Nephron (organoid): Measurements from ENCODE around the gene ILDR1.

Source experiments
- H3K27ac Mint-ChIP-seq, 3 experiments: 2 replicates each; pipeline ENCODE4 v1.8.0; 2020; ENCODE audit warnings: mixed read lengths in 3 of 3, mild to moderate bottlenecking in 2 of 3, moderate library complexity in 1 of 3
- H3K27me3 Mint-ChIP-seq: 2 replicates; pipeline ENCODE4 v1.8.0; 2021; ENCODE audit warnings: low read depth, mild to moderate bottlenecking, moderate library complexity, mixed read lengths
- H3K36me3 Mint-ChIP-seq: 2 replicates; pipeline ENCODE4 v1.8.0; 2020; ENCODE audit warnings: low read depth, mixed read lengths
- H3K4me1 Mint-ChIP-seq: 2 replicates; pipeline ENCODE4 v1.8.0; 2020; ENCODE audit warnings: mixed read lengths
- H3K4me3 Mint-ChIP-seq, 3 experiments: 2 replicates each; pipeline ENCODE4 v1.8.0; 2020; ENCODE audit warnings: mild to moderate bottlenecking in 3 of 3, mixed read lengths in 3 of 3, moderate library complexity in 2 of 3
- H3K9me3 Mint-ChIP-seq: 2 replicates; pipeline ENCODE4 v1.8.0; 2020; ENCODE audit warnings: mixed read lengths
- TF ChIP-seq, protein P1 (sequence below), 3 experiments: fragments of 200-600 bp; sonication (generic); IDR thresholded peaks; one replicate each; pipeline ENCODE4 v1.5.0; 2021; ENCODE audit warnings: antibody characterized with exemption in 3 of 3; ENCODE audit not compliant: unreplicated experiment in 3 of 3

ILDR1 gene

DNA sequence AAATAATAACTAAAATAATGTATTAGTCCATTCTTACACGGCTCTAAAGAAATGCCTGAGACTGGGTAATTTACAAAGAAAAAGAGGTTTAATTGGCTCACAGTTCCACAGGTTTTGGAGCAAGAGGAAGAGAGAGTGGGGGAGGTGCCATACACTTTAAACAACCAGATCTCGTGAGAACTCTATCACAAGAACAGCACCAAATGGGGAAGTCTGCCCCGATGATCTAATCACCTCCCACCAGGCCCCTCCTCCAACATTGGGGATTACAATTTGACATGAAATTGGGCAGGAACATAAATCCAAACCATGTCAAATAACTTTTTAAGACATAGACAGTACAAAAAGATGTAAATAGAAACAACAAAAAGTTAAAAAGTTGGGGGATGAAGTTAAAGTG, 63.2 kb downstream of the ILDR1 start:
- no peaks in the 10 kb centered on the region for H3K4me1 Mint-ChIP-seq
- H3K36me3 Mint-ChIP-seq: no peaks in the 10 kb centered on the region
- TF ChIP-seq, protein P1, sequence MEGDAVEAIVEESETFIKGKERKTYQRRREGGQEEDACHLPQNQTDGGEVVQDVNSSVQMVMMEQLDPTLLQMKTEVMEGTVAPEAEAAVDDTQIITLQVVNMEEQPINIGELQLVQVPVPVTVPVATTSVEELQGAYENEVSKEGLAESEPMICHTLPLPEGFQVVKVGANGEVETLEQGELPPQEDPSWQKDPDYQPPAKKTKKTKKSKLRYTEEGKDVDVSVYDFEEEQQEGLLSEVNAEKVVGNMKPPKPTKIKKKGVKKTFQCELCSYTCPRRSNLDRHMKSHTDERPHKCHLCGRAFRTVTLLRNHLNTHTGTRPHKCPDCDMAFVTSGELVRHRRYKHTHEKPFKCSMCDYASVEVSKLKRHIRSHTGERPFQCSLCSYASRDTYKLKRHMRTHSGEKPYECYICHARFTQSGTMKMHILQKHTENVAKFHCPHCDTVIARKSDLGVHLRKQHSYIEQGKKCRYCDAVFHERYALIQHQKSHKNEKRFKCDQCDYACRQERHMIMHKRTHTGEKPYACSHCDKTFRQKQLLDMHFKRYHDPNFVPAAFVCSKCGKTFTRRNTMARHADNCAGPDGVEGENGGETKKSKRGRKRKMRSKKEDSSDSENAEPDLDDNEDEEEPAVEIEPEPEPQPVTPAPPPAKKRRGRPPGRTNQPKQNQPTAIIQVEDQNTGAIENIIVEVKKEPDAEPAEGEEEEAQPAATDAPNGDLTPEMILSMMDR (IDR thresholded peaks at IDR 0.05; ENCODE audit: unreplicated experiment in 3 of 3): no peak
- peaks cover 3% of the 10 kb centered on the region for H3K27me3 Mint-ChIP-seq
- H3K27ac Mint-ChIP-seq: no peak overlapping the region
- no peaks in the 10 kb centered on the region for H3K9me3 Mint-ChIP-seq
- H3K4me3 Mint-ChIP-seq: no peak overlapping the region

DNA sequence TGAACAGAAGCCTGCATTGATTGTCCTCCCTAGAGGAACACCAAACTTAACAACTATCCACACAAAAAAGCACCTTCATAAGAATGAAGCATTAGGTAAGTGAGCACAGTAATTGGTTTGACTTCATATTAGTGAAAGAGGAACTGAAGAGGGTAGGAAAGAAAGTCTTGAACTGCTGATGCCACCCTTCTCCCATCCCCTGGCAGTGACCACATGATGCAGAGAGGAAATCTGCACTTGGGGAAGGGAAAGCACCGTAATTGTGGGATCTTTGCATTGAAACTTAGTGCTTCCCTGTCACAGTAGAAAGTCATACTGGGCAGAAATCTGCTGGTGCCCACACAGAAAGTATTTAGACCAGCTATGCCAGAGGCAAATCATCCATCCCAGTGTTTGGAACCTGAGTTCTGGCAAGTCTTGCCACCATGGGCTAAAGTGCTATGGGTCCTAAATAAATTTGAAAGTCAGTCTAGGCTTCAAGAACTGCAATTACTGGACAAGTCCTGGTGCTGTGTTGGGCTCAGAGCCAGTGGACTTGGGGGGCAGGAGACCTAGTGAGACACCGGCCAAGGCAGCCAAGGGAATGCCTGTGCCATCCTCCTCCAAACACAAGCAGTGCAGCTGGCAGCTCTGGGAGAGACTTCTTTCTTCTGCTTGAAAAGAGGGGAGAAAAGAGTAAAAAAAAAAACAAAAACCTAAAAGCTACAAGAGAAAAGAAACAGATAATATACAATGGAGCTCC, 64.2 kb downstream of the ILDR1 start:
- no peak overlapping the region for H3K27ac Mint-ChIP-seq

DNA sequence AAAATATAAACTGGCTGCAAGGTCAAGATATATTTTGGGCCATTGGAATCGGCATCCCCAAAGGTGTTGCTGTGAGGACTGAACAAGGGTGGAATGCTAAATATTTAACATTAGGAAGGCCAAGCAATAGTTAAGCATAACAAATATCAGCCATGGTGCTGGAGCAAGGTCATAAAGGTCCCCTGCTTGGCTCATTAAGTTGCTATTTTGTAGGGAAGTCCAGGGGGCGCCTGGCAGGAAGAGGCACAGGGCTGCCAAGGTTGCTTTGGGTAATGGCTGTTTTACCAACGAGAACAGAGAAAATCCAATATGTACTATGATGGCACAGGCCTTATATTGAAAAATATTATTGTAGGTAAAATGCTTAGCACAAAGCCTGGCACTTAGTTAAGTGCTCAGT, 65.7 kb downstream of the ILDR1 start:
- H3K27me3 Mint-ChIP-seq: peaks cover 3% of the 10 kb centered on the region
- H3K4me3 Mint-ChIP-seq: no peak overlapping the region
- peaks cover 6% of the 10 kb centered on the region for H3K36me3 Mint-ChIP-seq
- H3K4me1 Mint-ChIP-seq: no peaks in the 10 kb centered on the region
- peak overlapping the region in 1 of 3 experiments; percentile 35 for H3K27ac Mint-ChIP-seq
- H3K9me3 Mint-ChIP-seq: peaks cover 8% of the 10 kb centered on the region
- TF ChIP-seq, protein P1 (IDR thresholded peaks at IDR 0.05; ENCODE audit: unreplicated experiment in 3 of 3): no peak

More for the DNA sequence above, 64.2 kb downstream of the ILDR1 start:
- no peaks in the 10 kb centered on the region for H3K9me3 Mint-ChIP-seq
- no peaks in the 10 kb centered on the region for H3K36me3 Mint-ChIP-seq
- no peak overlapping the region for H3K4me3 Mint-ChIP-seq
- TF ChIP-seq, protein P1 (IDR thresholded peaks at IDR 0.05; ENCODE audit: unreplicated experiment in 3 of 3): no peak
- H3K27me3 Mint-ChIP-seq: peaks cover 3% of the 10 kb centered on the region
- no peaks in the 10 kb centered on the region for H3K4me1 Mint-ChIP-seq

DNA sequence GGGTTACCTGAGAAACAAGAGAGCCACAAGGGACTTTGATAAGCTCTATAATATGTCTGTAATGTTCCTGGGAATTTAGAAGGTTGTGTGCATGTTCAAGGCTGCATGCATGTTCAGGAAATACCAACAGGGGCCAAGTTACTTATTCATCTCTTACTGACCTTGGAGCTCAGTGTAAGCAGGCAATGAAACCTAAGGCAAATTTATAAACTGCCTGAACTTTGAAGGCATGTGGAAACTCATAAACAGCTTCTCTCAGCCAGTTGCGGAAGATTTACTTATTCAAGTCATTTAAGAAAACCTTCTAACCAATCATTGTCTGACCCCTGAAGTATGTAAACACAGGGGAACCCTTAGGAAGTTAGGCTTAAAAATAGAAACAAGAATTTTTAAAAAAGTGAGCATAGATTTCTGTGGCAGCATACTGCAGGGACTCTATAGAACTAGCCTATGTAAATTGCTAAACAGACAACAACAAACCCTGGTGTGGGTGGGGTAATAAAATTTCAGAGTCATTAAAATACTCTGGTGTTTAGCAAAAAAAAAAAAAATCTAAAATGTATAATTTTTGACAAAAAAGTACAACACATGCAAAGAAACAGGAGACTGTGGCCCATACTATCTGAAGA, 70.6 kb downstream of the ILDR1 start:
- H3K27me3 Mint-ChIP-seq: no peaks in the 10 kb centered on the region
- TF ChIP-seq, protein P1 (IDR thresholded peaks at IDR 0.05; ENCODE audit: unreplicated experiment in 3 of 3): no peak

DNA sequence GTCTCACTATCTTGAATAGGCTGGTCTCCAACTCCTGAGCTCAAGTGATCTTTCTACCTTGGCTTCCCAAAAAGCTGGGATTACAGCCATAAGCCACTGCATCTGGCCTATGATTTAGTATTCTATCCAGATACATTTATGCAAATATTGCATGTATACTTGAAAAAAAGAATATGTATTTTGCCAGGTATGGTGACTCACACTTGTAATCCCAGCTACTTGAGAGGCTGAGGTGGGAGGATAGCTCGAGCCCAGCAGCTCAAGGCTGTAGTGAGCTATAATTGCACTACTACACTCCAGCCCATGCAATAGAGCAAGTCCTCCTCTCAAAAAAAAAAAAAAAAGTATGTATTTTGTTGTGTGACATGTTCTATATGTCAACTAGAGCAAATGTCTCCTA, 73.4 kb downstream of the ILDR1 start:
- TF ChIP-seq, protein P1 (IDR thresholded peaks at IDR 0.05; ENCODE audit: unreplicated experiment in 3 of 3): no peak
- peaks cover 8% of the 10 kb centered on the region for H3K9me3 Mint-ChIP-seq
- no peak overlapping the region for H3K4me3 Mint-ChIP-seq
- no peaks in the 10 kb centered on the region for H3K4me1 Mint-ChIP-seq
- no peak overlapping the region for H3K27ac Mint-ChIP-seq
- H3K27me3 Mint-ChIP-seq: no peaks in the 10 kb centered on the region
- H3K36me3 Mint-ChIP-seq: peaks cover 6% of the 10 kb centered on the region

More for the DNA sequence above, 70.6 kb downstream of the ILDR1 start:
- peaks cover 8% of the 10 kb centered on the region for H3K9me3 Mint-ChIP-seq
- no peaks in the 10 kb centered on the region for H3K4me1 Mint-ChIP-seq
- H3K27ac Mint-ChIP-seq: peak overlapping the region; percentile 11 to 93 (median 73)
- H3K4me3 Mint-ChIP-seq: no peak overlapping the region
- H3K36me3 Mint-ChIP-seq: peaks cover 6% of the 10 kb centered on the region
